NCI-H446 (cell line): Measurements from ENCODE around the gene ABCF2.

ENCODE experiments used
- DNase-seq, 2 experiments: peaks; one replicate each; lab custom pipeline; 2025; lab: John Stamatoyannopoulos, UW

ABCF2 gene

GRCh38 chr7:151252961-151253711 lies 26.1 kb upstream of the ABCF2 start:
- no peak for DNase-seq

- DNase-seq = no peak
Observed at GRCh38 chr7:151252561-151252835, 25.5 kb upstream of the ABCF2 start.

- DNase-seq = peak in 1 of 2 experiments; percentile 65
Observed at GRCh38 chr7:151251689-151252560, 24.9 kb upstream of the ABCF2 start.

- DNase-seq = no peak
Observed at GRCh38 chr7:151251328-151251688, 24.3 kb upstream of the ABCF2 start.

- no peak for DNase-seq
Observed at GRCh38 chr7:151250181-151251132, 23.5 kb upstream of the ABCF2 start.

- no peak for DNase-seq
Observed at GRCh38 chr7:151249732-151250072, 22.7 kb upstream of the ABCF2 start.

- no peak for DNase-seq
Observed at GRCh38 chr7:151249034-151249731, 22.2 kb upstream of the ABCF2 start.

- peak; percentile 19 to 43 for DNase-seq
Observed at GRCh38 chr7:151248346-151249033, 21.5 kb upstream of the ABCF2 start, which contains the start of gene SMARCD3. TSS of gene SMARCD3 (minus strand) at chr7:151248694. CDS start at chr7:151248562, 132 bp downstream.

GRCh38 chr7:151247611-151248345 lies 20.8 kb upstream of the ABCF2 start:
- no peak for DNase-seq

- DNase-seq = no peak
Observed at GRCh38 chr7:151246851-151247580, 20.0 kb upstream of the ABCF2 start.

GRCh38 chr7:151246102-151246850 lies 19.3 kb upstream of the ABCF2 start:
- no peak for DNase-seq

- no peak for DNase-seq
Observed at GRCh38 chr7:151245360-151246101, 18.5 kb upstream of the ABCF2 start.

GRCh38 chr7:151244841-151245346 lies 17.9 kb upstream of the ABCF2 start:
- no peak for DNase-seq

GRCh38 chr7:151244196-151244840 lies 17.3 kb upstream of the ABCF2 start:
- DNase-seq = peak; percentile 8 to 47

- DNase-seq = peak in 1 of 2 experiments; percentile 39
Observed at GRCh38 chr7:151243408-151244195, 16.6 kb upstream of the ABCF2 start.

GRCh38 chr7:151243045-151243349 lies 16.0 kb upstream of the ABCF2 start:
- no peak for DNase-seq
